WERI-Rb-1 (cell line): ENCODE results near the gene RSBN1L.
"Not testable (repeated sequence)": the region's sequence is repeated elsewhere in the genome, so short reads cannot be mapped to it uniquely, and the experiment has no call there.

Experiments
- DNase-seq: peaks from one replicate; pipeline ENCODE4 v3.0.0-alpha.2; 2020
- H3K27ac ChIP-seq: fragments of 250-450 bp; sonication (Bioruptor Pico); 2 replicates; pipeline ENCODE4 v1.5.1; 2020; ENCODE audit warnings: mild to moderate bottlenecking, moderate library complexity
- H3K27me3 ChIP-seq: fragments of 250-450 bp; sonication (Bioruptor Pico); 2 replicates; pipeline ENCODE4 v1.5.1; 2021; ENCODE audit warnings: mild to moderate bottlenecking, low read depth, moderate library complexity; ENCODE audit not compliant: insufficient read depth, severe bottlenecking
- H3K36me3 ChIP-seq: fragments of 250-450 bp; sonication (Bioruptor Pico); 2 replicates; pipeline ENCODE4 v1.5.1; 2020; ENCODE audit warnings: mild to moderate bottlenecking, moderate library complexity
- H3K4me3 ChIP-seq: 2 replicates; pipeline ENCODE4 v1.5.1; 2011; ENCODE audit warnings: low read depth, mild to moderate bottlenecking, control low read depth, low read length
- H3K9me3 ChIP-seq: fragments of 250-450 bp; sonication (Bioruptor Pico); 2 replicates; pipeline ENCODE4 v1.5.1; 2021; ENCODE audit warnings: mild to moderate bottlenecking, moderate library complexity; ENCODE audit not compliant: severe bottlenecking
- TF ChIP-seq, protein P1 (sequence below): IDR thresholded peaks from 2 replicates; pipeline ENCODE4 v1.5.1; 2011; ENCODE audit warnings: low read depth, mild to moderate bottlenecking, control low read depth, inconsistent platforms, low read length

Gene RSBN1L

DNA sequence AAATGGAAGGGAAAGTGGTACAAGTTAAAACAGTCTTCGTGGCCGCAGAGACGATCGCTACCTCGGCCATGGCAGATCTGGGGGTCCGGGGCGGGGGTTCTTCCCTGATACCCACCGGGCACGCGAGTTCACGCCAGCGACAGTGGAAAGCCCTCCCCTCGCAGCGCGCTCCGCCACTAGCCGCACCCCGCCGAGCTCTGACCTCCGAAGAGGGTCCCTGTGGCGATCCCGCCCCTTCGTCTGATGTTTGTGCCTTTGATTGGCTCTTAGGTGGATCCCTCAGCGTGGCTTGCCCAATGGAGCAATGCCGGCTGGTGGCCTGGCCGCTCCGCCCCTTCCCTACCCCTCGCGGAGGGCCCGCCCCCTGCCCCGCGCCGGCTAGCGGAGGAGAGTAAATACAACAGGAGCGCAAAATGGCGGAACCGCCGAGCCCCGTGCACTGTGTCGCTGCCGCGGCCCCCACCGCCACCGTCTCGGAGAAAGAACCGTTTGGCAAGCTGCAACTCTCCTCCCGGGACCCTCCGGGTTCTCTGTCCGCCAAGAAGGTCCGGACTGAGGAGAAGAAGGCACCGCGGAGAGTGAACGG, at the start of gene RSBN1L:
Gene RSBN1L (plus strand): TSS at position 403 of the 586 bp plus-strand sequence. CDS start 11 bp downstream, at position 414.
- no peaks in the 10 kb centered on the region for H3K9me3 ChIP-seq
- peaks cover 15% of the 10 kb centered on the region for H3K36me3 ChIP-seq
- DNase-seq: peak; percentile 98
- TF ChIP-seq, protein P1, sequence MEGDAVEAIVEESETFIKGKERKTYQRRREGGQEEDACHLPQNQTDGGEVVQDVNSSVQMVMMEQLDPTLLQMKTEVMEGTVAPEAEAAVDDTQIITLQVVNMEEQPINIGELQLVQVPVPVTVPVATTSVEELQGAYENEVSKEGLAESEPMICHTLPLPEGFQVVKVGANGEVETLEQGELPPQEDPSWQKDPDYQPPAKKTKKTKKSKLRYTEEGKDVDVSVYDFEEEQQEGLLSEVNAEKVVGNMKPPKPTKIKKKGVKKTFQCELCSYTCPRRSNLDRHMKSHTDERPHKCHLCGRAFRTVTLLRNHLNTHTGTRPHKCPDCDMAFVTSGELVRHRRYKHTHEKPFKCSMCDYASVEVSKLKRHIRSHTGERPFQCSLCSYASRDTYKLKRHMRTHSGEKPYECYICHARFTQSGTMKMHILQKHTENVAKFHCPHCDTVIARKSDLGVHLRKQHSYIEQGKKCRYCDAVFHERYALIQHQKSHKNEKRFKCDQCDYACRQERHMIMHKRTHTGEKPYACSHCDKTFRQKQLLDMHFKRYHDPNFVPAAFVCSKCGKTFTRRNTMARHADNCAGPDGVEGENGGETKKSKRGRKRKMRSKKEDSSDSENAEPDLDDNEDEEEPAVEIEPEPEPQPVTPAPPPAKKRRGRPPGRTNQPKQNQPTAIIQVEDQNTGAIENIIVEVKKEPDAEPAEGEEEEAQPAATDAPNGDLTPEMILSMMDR: peak; percentile 25; the same call in 1 of the 2 replicates
- H3K4me3 ChIP-seq: peak within 1 kb of the TSS; percentile 76
- no peaks in the 10 kb centered on the region for H3K27me3 ChIP-seq
- H3K27ac ChIP-seq: peak within 1 kb of the TSS; percentile 99

DNA sequence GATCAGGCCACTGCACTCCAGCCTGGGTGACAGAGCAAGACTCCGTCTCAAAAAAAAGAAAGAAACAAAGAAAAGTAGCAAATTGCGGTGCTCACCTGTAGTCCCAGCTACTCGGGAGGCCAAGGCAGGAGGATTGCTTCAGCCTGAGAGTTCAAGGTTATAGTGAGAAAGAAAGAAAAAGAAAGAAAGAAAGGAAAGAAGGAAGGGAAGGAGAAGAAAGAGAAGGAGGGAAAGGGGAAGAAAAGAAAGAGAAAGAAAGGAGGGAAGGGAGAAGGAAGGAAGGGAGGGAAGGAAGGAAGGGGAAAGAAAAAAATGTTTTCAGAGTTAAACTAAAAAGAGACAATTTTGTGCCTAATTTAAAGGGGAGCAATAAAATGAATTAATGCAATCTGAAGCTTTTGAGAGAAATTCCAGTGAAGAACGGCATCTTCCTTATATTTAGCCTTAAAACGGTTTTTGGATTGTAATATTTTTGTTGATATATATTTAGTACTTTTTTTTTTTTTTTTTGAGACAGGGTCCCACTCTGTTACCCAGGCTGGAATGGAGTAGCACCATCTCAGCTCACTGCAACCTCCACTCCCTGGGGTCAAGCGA, 47.4 kb upstream of the RSBN1L start:
- Histone ChIP-seq H3K27ac (no peak overlapping the region), H3K9me3 (no peaks in the 10 kb centered on the region), H3K27me3 (no peaks in the 10 kb centered on the region), H3K36me3 (peaks cover 10% of the 10 kb centered on the region), H3K4me3 (no peak overlapping the region)
- DNase-seq: no peak
- TF ChIP-seq, protein P1: no peak

DNA sequence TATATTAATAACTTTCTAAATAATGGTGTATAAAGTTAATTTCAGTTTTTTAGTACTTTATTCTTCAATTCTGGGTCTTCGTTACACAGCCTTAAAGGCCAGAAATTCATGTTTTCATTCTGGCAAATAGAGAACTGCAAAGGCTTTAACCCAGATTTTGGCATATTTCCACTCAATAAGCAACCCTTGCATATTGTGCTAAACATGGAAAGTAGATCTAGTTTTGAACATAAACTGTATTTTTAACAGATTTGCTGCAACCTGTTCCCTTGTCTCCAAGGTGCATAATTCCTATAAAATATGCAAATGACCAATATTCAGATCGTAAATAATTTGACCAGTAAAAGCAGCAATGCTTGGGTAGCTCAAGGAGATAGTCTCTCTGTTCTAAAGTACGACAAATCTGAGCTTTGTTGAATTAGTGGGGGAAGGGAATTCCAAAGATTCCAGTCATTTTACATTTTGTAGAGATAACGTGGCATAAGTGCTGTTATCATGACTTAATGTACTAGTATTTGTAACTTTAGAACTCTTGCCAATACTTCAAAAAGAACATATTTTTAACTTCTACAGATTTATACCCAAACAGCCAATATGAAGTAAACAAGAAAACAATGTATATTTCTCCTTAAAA, 46.4 kb upstream of the RSBN1L start:
- TF ChIP-seq, protein P1: no peak
- Histone ChIP-seq H3K9me3 (no peaks in the 10 kb centered on the region), H3K4me3 (no peak overlapping the region), H3K36me3 (peaks cover 10% of the 10 kb centered on the region), H3K27me3 (no peaks in the 10 kb centered on the region), H3K27ac (no peak overlapping the region)
- DNase-seq: no peak

DNA sequence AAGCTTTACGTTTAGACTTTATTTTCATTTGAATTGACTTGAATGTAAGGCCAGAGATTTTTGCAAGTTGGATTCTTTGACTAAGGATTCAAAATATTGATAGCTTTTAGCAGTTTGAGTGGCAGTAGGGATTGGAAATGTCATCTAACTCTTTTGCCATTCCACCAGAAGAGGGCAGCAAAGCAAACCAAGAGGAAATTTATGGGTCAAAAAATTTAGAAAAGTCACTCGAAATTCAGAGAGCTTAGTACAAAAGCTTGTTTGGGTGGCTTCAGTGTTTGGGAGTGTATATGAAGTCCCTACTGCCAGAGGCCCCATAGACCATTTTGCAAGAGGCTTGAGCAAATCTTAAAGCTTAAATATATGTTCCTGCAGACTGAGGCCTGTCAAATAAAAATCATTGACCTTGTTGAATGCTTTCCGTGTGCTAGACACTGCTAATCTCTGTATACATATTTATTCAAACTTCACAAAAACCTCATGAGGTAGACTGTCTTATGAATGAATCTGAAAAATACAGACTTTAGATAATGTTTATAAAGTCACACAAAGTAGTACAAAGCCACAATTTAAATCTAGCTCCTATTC, 44.6 kb upstream of the RSBN1L start:
- DNase-seq: peak; percentile 11
- Histone ChIP-seq H3K27ac (no peak overlapping the region), H3K36me3 (peaks cover 7% of the 10 kb centered on the region; the same call in 1 of the 2 replicates), H3K9me3 (no peaks in the 10 kb centered on the region), H3K4me3 (no peak overlapping the region), H3K27me3 (no peaks in the 10 kb centered on the region)
- TF ChIP-seq, protein P1: 0 out of 2 replicates have a peak, but pooled peaks have one; percentile 43

DNA sequence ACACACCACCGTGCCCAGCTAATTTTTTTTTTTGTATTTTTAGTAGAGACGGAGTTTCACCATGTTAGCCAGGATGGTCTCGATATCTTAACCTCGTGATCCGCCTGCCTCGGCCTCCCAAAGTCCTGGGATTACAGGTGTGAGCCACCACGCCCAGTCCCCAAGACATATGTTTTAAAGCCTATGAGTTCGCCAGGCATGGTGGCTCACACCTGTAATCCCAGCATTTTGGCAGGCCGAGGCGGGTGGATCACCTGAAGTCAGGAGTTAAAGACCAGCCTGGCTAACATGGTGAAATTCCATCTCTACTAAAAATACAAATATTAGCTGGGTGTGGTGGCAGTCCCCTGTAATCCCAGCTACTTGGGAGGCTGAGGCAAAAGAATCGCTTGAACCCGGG, 43.4 kb upstream of the RSBN1L start:
- DNase-seq, H3K9me3 ChIP-seq, H3K4me3 ChIP-seq, H3K36me3 ChIP-seq, H3K27ac ChIP-seq, H3K27me3 ChIP-seq: not testable (repeated sequence)

DNA sequence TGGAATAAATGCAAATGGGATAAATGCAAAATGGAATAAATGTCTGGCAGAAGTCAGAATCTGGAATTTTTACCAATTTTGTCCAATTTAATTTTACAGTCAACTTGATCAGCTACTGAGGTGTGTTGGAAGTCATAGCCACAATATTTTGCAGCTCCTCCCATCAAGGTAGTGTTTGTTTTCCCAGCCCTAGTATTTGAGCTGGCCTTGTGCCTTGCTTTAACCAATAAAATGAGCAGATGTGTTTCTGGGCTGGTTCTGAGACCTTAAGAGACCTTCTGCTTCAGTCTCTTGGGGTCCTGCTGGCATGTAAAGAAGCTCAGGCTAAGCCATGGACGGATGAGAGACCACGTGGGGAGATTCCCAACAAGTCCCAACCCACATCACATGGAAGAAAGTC, 42.7 kb upstream of the RSBN1L start:
- H3K36me3 ChIP-seq: peaks cover 3% of the 10 kb centered on the region; the same call in 1 of the 2 replicates
- TF ChIP-seq, protein P1: no peak
- H3K9me3 ChIP-seq: no peaks in the 10 kb centered on the region
- H3K4me3 ChIP-seq: no peak overlapping the region
- H3K27ac ChIP-seq: no peak overlapping the region
- H3K27me3 ChIP-seq: no peaks in the 10 kb centered on the region
- peak; percentile 41 for DNase-seq
